Astrocyte (in vitro differentiated cells and primary cell): Measurements from ENCODE around the gene ZNF37A.

ENCODE experiments used
- CTCF ChIP-seq: IDR thresholded peaks from 2 replicates; pipeline ENCODE4 v1.5.1; 2011; ENCODE audit warnings: low read depth, mild to moderate bottlenecking, inconsistent platforms, low read length, moderate library complexity; ENCODE audit not compliant: insufficient read depth
- EZH2 ChIP-seq: IDR thresholded peaks from 2 replicates; pipeline ENCODE4 v1.6.1; 2012; ENCODE audit warnings: mild to moderate bottlenecking, low read length, inconsistent platforms; ENCODE audit not compliant: insufficient read depth

GRCh38 chr10:38102880-38103279 is 8.7 kb downstream of the ZNF37A start:
- no peak for TF ChIP-seq CTCF
- no peak for TF ChIP-seq EZH2
